Spleen (tissue), 11 donors: Measurements from ENCODE around the gene CHRND. TPM values are rescaled to one million over a fixed set of nuclear protein-coding genes. Genes with fewer than 3 reads are reported as not detected.

Source experiments
- DNase-seq: peaks from one replicate; pipeline ENCODE4 v3.0.0-alpha.2; 2020
- H3K27ac ChIP-seq, 8 donors: fragments of 200-600 bp; sonication (generic) in 7 of 8; 1 replicate in 4 of 8; 2 replicates in 4 of 8; pipeline versions ENCODE4 v1.5.0 to v1.8.0; 2016 to 2021; ENCODE audit warnings: inconsistent platforms in 4 of 8, mild to moderate bottlenecking in 4 of 8, moderate library complexity in 1 of 8
- H3K27me3 ChIP-seq, 7 donors: fragments of 200-600 bp; sonication (generic) in 6 of 7; replicated peaks in 1 of 7; 1 replicate in 4 of 7; 2 replicates in 3 of 7; pipeline versions ENCODE4 v1.5.0 to v1.8.0; 2016 to 2021; ENCODE audit warnings: inconsistent platforms in 3 of 7, mild to moderate bottlenecking in 1 of 7
- H3K36me3 ChIP-seq, 6 donors: fragments of 200-600 bp; sonication (generic) in 5 of 6; 1 replicate in 4 of 6; 2 replicates in 2 of 6; pipeline versions ENCODE4 v1.5.0 to v1.8.0; 2016 to 2021; ENCODE audit warnings: inconsistent platforms in 2 of 6
- H3K4me1 ChIP-seq, 6 donors: fragments of 200-600 bp; sonication (generic) in 5 of 6; 1 replicate in 3 of 6; 2 replicates in 3 of 6; pipeline versions ENCODE4 v1.5.0 to v1.8.0; 2016 to 2021; ENCODE audit warnings: inconsistent platforms in 3 of 6
- H3K4me3 ChIP-seq, 8 donors: fragments of 200-600 bp; sonication (generic) in 7 of 8; 1 replicate in 4 of 8; 2 replicates in 4 of 8; pipeline versions ENCODE4 v1.5.0 to v1.8.0; 2016 to 2021; ENCODE audit warnings: inconsistent platforms in 4 of 8, mild to moderate bottlenecking in 4 of 8, moderate library complexity in 2 of 8
- H3K9me3 ChIP-seq, 8 donors: fragments of 200-600 bp; sonication (generic) in 7 of 8; 1 replicate in 4 of 8; 2 replicates in 4 of 8; pipeline versions ENCODE4 v1.5.0 to v1.8.0; 2016 to 2021; ENCODE audit warnings: inconsistent platforms in 4 of 8
- POLR2A ChIP-seq, 3 donors: fragments of 450-650 bp; IDR thresholded peaks; one replicate each; pipeline ENCODE4 v1.5.1; 2017; ENCODE audit warnings: antibody characterized with exemption in 3 of 3, mild to moderate bottlenecking in 1 of 3
- POLR2AphosphoS5 ChIP-seq, 3 donors: sonication (generic); formaldehyde crosslinking; IDR thresholded peaks; one replicate each; pipeline ENCODE4 v1.5.1; 2017; ENCODE audit warnings: antibody characterized with exemption in 3 of 3
- WGBS, 5 donors: extraction: QIAGEN DNeasy Blood & Tissue Kit in 3 of 5; methylation state at CpG; one replicate each; pipeline versions ENCODE4 v1.1.5 to v1.1.7; 2013 to 2018; 5-methylcytosine and 5-hydroxymethylcytosine counted together
- intact Hi-C: fragments of 100-400 bp; cut with DNase I; formaldehyde crosslinking; loops from one replicate; pipeline ENCODE4 v1.15.0; 2023; ENCODE audit warnings: low total_unique reads
- polyA plus RNA-seq, 3 donors: library from polyadenylated mRNA; stranded (reverse); fragments of 200-250 nt; gene quantifications; one replicate each; pipeline ENCODE4 v1.2.1, GENCODE V29; 2013
- total RNA-seq, 7 donors: library from RNA; depleted of rRNA in 3 of 7; stranded (reverse); fragments of >200 nt in 3 of 7; fragmentation: NEBNext Ultra II Directional in 4 of 7; extraction: Animal tissue kit (Norgen Biotek cat#: 25700) in 4 of 7; gene quantifications; one replicate each; pipeline versions ENCODE4 v1.1.0 to v1.2.1, GENCODE V29; 2016 to 2021
- TF ChIP-seq, protein P1 (sequence below), 11 experiments: fragments of 200-600 bp in 7 of 11; fragments of 450-650 bp in 4 of 11; sonication (generic) in 4 of 11; IDR thresholded peaks in 8 of 11; conservative IDR thresholded peaks in 3 of 11; 1 replicate in 7 of 11; 2 replicates in 4 of 11; pipeline versions ENCODE4 v1.4.0 to v1.8.0; 2016 to 2021; ENCODE audit warnings: antibody characterized with exemption in 11 of 11, inconsistent platforms in 4 of 11, mild to moderate bottlenecking in 1 of 11
- donor health status: healthy with polysubstance abuse.
- donor health status: DM: no; HTN: no; CAD: no; lungs with moderate emphysema.
- donor health status: DM: no; HTN: no; CAD: no.
- donor health status: Bipolar disorder and iron deficiency.
- donor health status: healthy.
- donor health status: DM: no; HTN: no; CAD: no.
- donor health status: DM: yes; HTN: yes; CAD: no.

Gene CHRND
- total and polyA plus RNA-seq, 10 donors, result 0.32 TPM; not detected in 9

DNA sequence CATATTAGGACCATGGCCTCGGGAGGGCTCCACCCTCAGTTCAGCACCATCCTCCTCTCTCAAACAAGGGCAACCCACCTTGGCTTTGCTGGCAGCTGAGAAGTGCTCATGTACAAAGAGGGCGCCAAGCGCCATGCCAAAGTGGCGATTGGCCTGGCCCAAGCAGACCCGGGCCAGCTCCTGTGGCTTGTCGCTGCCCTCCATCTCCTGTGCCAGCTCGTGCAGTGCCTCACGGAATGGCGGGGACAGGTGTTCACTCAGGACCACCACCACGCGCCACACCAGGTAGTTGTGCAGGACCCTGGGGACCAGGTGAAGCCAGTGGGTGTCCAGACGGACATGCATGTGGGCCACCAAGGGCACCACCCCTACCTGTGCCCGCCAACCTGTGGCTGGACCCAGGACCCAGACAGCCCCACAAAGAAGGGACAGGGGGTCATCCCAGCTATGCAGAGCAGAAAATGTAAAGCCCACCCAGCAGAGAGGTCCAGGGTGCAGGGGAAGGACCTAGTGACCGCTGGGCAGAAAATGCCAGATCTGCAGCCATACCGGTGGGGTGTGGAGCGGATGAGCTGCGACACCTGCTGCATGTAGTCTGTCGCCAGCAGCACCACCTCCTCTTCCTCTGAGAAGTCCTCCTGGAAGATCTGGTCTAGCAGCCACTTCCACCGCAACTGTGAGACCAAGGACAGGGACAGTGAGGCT lies 41.9 kb upstream of the CHRND start:
- DNase-seq, result peak; percentile 59
- 89 to 94% (median 91%) methylated on average over 9 to 19 of the region's 19 CpGs for WGBS, 5 donors
- Histone ChIP-seq H3K4me1 (peaks cover 9 to 34% (median 25%) of the 10 kb centered on the region in 6 donors), H3K9me3 (no peaks in the 10 kb centered on the region), H3K36me3 (no peaks in the 10 kb centered on the region), H3K4me3 (no peak overlapping the region), H3K27ac (no peak overlapping the region), H3K27me3 (peaks cover 0 to 99% (median 52%) of the 10 kb centered on the region in 7 donors)
- no peak for TF ChIP-seq POLR2AphosphoS5 (IDR thresholded peaks at IDR 0.05)
- TF ChIP-seq, protein P1, sequence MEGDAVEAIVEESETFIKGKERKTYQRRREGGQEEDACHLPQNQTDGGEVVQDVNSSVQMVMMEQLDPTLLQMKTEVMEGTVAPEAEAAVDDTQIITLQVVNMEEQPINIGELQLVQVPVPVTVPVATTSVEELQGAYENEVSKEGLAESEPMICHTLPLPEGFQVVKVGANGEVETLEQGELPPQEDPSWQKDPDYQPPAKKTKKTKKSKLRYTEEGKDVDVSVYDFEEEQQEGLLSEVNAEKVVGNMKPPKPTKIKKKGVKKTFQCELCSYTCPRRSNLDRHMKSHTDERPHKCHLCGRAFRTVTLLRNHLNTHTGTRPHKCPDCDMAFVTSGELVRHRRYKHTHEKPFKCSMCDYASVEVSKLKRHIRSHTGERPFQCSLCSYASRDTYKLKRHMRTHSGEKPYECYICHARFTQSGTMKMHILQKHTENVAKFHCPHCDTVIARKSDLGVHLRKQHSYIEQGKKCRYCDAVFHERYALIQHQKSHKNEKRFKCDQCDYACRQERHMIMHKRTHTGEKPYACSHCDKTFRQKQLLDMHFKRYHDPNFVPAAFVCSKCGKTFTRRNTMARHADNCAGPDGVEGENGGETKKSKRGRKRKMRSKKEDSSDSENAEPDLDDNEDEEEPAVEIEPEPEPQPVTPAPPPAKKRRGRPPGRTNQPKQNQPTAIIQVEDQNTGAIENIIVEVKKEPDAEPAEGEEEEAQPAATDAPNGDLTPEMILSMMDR (IDR thresholded peaks at IDR 0.05 in 8 of 11, conservative IDR thresholded peaks at IDR 0.05 in 3 of 11), result no peak
- TF ChIP-seq POLR2A (IDR thresholded peaks at IDR 0.05), result no peak
- intact Hi-C loops, result no loop called here

DNA sequence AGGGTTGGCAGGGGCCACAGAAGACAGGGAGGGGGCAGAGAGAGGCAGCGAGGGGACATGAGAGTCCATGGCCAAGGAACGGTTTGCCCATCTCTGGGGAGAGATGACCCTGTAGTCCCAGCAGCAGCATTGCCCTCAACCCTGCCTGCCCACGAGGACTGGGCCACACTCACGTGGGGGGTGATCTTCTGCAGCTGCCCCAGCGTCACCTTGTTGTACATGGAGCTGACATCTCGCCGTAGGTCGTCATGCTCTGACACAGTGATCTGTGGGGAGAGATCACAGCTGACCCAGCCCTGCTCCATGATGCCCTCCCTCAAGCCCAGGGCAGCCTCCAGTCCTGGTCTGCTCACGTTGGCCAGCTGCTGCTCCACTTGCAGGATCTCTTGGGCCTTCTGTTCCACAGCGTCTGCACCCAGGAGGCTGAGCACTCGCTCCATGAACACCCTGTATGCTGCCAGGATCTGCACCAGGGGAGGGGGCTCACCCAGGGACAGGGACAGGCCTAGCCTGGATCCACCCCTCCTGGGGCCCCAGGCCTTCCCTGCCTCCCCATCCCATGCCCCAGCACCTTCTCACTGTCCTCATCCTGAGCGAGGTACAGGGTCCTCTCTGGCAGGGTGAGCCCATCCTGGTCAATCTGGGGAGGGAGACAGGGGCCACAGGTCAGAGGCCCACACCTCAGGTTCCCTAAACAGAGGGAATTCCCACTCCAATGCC lies 41.2 kb upstream of the CHRND start:
- TF ChIP-seq POLR2AphosphoS5 (IDR thresholded peaks at IDR 0.05) (no peak), POLR2A (IDR thresholded peaks at IDR 0.05) (no peak)
- TF ChIP-seq, protein P1 (IDR thresholded peaks at IDR 0.05 in 8 of 11, conservative IDR thresholded peaks at IDR 0.05 in 3 of 11), result no peak
- no peaks in the 10 kb centered on the region for H3K36me3 ChIP-seq
- H3K4me3 ChIP-seq, result peak overlapping the region in 1 of 8 donors; percentile 22
- DNase-seq, result peak; percentile 55
- no peaks in the 10 kb centered on the region for H3K9me3 ChIP-seq
- H3K27me3 ChIP-seq, result peaks cover 0 to 99% (median 56%) of the 10 kb centered on the region in 7 donors
- WGBS, 5 donors, result 76 to 87% (median 79%) methylated on average over 8 to 12 of the region's 12 CpGs
- no peak overlapping the region for H3K27ac ChIP-seq
- peaks cover 9 to 34% (median 25%) of the 10 kb centered on the region in 6 donors for H3K4me1 ChIP-seq
- intact Hi-C loops, result no loop called here

DNA sequence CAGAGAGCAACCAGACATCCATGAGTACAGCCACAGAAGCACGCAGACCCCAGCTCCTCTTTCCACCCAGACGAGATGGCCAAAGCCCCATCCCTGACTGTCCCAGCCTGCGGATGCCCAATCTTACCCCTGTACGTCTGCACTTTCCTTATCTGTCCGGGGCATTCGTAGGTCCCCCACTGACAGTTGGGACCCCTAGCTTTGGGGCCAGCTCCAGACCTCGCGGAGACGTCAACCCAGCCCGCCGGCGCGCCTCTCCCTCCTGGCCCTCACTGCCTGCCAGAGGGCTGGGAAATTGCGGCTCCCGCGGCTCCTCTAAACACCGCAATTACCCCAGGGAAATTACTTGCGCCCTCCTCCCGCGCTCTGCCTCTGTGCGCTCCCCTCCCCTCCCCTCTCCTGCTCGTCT lies 40.6 kb upstream of the CHRND start:
- intact Hi-C loops, result no loop called here
- no peaks in the 10 kb centered on the region for H3K9me3 ChIP-seq
- peaks cover 0 to 99% (median 56%) of the 10 kb centered on the region in 7 donors for H3K27me3 ChIP-seq
- no peak for TF ChIP-seq POLR2AphosphoS5 (IDR thresholded peaks at IDR 0.05)
- peaks cover 9 to 34% (median 25%) of the 10 kb centered on the region in 6 donors for H3K4me1 ChIP-seq
- H3K36me3 ChIP-seq, result no peaks in the 10 kb centered on the region
- peak overlapping the region in 3 of 8 donors; percentile 10 to 59 (median 22) for H3K4me3 ChIP-seq
- WGBS, 5 donors, result 7 to 12% (median 9%) methylated on average over 10 to 22 of the region's 22 CpGs
- H3K27ac ChIP-seq, result no peak overlapping the region
- no peak for DNase-seq

- H3K27ac ChIP-seq, result no peak overlapping the region
- H3K4me1 ChIP-seq, result peaks cover 9 to 34% (median 25%) of the 10 kb centered on the region in 6 donors
- no peaks in the 10 kb centered on the region for H3K36me3 ChIP-seq
- intact Hi-C loops, result no loop called here
- no peaks in the 10 kb centered on the region for H3K9me3 ChIP-seq
- peak overlapping the region in 5 of 8 donors; percentile 10 to 59 (median 22) for H3K4me3 ChIP-seq
- peak; percentile 66 for DNase-seq
- WGBS, 5 donors, result 0 to 10% (median 4%) methylated on average over 11 to 111 of the region's 111 CpGs
- H3K27me3 ChIP-seq, result peaks cover 0 to 99% (median 56%) of the 10 kb centered on the region in 7 donors
- no peak for TF ChIP-seq POLR2A (IDR thresholded peaks at IDR 0.05)
- TF ChIP-seq, protein P1 (IDR thresholded peaks at IDR 0.05 in 8 of 11, conservative IDR thresholded peaks at IDR 0.05 in 3 of 11), result no peak
- no peak for TF ChIP-seq POLR2AphosphoS5 (IDR thresholded peaks at IDR 0.05)
Observed at GRCh38 chr2:232485757-232486557, 40.0 kb upstream of the CHRND start.
